SK-N-SH treated with all-trans-retinoic acid at 6 μM for 48 hours (cell line): ENCODE measurements around the gene SPATS2.

ENCODE experiments used
- ARNTL ChIP-seq: fragments of 450-650 bp; formaldehyde crosslinking; IDR thresholded peaks from 2 replicates; pipeline ENCODE4 v1.5.0; 2020; ENCODE audit warnings: low read depth, mild to moderate bottlenecking, moderate library complexity, borderline replicate concordance
- BACH2 ChIP-seq: fragments of 250-450 bp; sonication (Bioruptor Pico); IDR thresholded peaks from 2 replicates; pipeline ENCODE4 v1.9.0; 2021; ENCODE audit warnings: mild to moderate bottlenecking, borderline replicate concordance
- CSDC2 ChIP-seq: fragments of 250-450 bp; sonication (Bioruptor Pico); IDR thresholded peaks from 2 replicates; pipeline ENCODE4 v1.5.0; 2020; ENCODE audit warnings: mild to moderate bottlenecking, moderate library complexity
- ESRRG ChIP-seq: fragments of 250-450 bp; sonication (Bioruptor Pico); IDR thresholded peaks from 2 replicates; pipeline ENCODE4 v1.6.1; 2021; ENCODE audit warnings: mild to moderate bottlenecking
- GLIS3 ChIP-seq: fragments of 250-450 bp; sonication (Bioruptor Pico); IDR thresholded peaks from 2 replicates; pipeline ENCODE4 v1.5.0; 2020; ENCODE audit warnings: mild to moderate bottlenecking, moderate library complexity
- OSR1 ChIP-seq: fragments of 250-450 bp; sonication (Bioruptor Pico); IDR thresholded peaks from 2 replicates; pipeline ENCODE4 v1.8.0; 2022; ENCODE audit warnings: moderate library complexity, mild to moderate bottlenecking, inconsistent platforms
- SNAI2 ChIP-seq: fragments of 250-450 bp; sonication (Bioruptor Pico); IDR thresholded peaks from 2 replicates; pipeline ENCODE4 v1.5.0; 2020; ENCODE audit warnings: mild to moderate bottlenecking, moderate library complexity
- ZFP3 ChIP-seq: fragments of 250-450 bp; sonication (Bioruptor Pico); IDR thresholded peaks from 2 replicates; pipeline ENCODE4 v1.5.0; 2020; ENCODE audit warnings: mild to moderate bottlenecking, moderate library complexity
- TF ChIP-seq, protein P1 (sequence below): fragments of 250-450 bp; sonication (Bioruptor Pico); IDR thresholded peaks from 2 replicates; pipeline ENCODE4 v1.5.0; 2020; ENCODE audit warnings: mild to moderate bottlenecking, moderate library complexity
- TF ChIP-seq, protein P2 (sequence below): fragments of 250-450 bp; sonication (Bioruptor Pico); IDR thresholded peaks from 2 replicates; pipeline ENCODE4 v1.8.0; 2020; ENCODE audit warnings: mild to moderate bottlenecking, moderate library complexity, borderline replicate concordance
- TF ChIP-seq, protein P3 (sequence below): fragments of 250-450 bp; sonication (Bioruptor Pico); IDR thresholded peaks from 2 replicates; pipeline ENCODE4 v1.8.0; 2021; ENCODE audit warnings: low read depth, mild to moderate bottlenecking, moderate library complexity, borderline replicate concordance

DNA sequence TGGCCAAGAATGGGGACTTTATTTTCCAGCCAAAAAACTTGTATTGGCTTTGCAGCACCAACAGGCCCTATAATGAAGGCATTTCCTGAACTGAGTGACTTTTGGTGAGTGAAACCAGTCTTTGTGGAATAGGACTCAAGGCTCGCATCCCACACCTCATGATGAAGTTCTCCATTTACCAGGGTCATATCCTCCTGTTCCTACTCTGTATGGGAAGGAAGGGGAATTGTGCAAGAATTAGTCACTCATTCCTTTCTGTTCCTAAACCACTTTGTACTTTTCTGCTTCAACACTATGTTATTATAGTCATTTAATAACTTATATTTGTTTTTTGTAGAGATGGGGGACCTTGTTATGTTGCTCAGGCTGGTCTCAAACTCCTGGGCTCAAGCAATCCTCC is 2.3 kb upstream of the SPATS2 start:
- no peak for TF ChIP-seq BACH2 (CRISPR knock-in tag)
- TF ChIP-seq SNAI2 (CRISPR knock-in tag), result no peak
- no peak for TF ChIP-seq GLIS3 (CRISPR knock-in tag)
- no peak for TF ChIP-seq ZFP3 (CRISPR knock-in tag)
- TF ChIP-seq ARNTL (CRISPR knock-in tag), result no peak
- TF ChIP-seq OSR1 (CRISPR knock-in tag), result no peak
- no peak for TF ChIP-seq ESRRG (CRISPR knock-in tag)
- TF ChIP-seq, protein P1, sequence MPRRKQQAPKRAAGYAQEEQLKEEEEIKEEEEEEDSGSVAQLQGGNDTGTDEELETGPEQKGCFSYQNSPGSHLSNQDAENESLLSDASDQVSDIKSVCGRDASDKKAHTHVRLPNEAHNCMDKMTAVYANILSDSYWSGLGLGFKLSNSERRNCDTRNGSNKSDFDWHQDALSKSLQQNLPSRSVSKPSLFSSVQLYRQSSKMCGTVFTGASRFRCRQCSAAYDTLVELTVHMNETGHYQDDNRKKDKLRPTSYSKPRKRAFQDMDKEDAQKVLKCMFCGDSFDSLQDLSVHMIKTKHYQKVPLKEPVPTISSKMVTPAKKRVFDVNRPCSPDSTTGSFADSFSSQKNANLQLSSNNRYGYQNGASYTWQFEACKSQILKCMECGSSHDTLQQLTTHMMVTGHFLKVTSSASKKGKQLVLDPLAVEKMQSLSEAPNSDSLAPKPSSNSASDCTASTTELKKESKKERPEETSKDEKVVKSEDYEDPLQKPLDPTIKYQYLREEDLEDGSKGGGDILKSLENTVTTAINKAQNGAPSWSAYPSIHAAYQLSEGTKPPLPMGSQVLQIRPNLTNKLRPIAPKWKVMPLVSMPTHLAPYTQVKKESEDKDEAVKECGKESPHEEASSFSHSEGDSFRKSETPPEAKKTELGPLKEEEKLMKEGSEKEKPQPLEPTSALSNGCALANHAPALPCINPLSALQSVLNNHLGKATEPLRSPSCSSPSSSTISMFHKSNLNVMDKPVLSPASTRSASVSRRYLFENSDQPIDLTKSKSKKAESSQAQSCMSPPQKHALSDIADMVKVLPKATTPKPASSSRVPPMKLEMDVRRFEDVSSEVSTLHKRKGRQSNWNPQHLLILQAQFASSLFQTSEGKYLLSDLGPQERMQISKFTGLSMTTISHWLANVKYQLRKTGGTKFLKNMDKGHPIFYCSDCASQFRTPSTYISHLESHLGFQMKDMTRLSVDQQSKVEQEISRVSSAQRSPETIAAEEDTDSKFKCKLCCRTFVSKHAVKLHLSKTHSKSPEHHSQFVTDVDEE (CRISPR knock-in tag), result no peak
- TF ChIP-seq, protein P2, sequence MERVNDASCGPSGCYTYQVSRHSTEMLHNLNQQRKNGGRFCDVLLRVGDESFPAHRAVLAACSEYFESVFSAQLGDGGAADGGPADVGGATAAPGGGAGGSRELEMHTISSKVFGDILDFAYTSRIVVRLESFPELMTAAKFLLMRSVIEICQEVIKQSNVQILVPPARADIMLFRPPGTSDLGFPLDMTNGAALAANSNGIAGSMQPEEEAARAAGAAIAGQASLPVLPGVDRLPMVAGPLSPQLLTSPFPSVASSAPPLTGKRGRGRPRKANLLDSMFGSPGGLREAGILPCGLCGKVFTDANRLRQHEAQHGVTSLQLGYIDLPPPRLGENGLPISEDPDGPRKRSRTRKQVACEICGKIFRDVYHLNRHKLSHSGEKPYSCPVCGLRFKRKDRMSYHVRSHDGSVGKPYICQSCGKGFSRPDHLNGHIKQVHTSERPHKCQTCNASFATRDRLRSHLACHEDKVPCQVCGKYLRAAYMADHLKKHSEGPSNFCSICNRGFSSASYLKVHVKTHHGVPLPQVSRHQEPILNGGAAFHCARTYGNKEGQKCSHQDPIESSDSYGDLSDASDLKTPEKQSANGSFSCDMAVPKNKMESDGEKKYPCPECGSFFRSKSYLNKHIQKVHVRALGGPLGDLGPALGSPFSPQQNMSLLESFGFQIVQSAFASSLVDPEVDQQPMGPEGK, result no peak
- TF ChIP-seq CSDC2, result no peak
- TF ChIP-seq, protein P3, sequence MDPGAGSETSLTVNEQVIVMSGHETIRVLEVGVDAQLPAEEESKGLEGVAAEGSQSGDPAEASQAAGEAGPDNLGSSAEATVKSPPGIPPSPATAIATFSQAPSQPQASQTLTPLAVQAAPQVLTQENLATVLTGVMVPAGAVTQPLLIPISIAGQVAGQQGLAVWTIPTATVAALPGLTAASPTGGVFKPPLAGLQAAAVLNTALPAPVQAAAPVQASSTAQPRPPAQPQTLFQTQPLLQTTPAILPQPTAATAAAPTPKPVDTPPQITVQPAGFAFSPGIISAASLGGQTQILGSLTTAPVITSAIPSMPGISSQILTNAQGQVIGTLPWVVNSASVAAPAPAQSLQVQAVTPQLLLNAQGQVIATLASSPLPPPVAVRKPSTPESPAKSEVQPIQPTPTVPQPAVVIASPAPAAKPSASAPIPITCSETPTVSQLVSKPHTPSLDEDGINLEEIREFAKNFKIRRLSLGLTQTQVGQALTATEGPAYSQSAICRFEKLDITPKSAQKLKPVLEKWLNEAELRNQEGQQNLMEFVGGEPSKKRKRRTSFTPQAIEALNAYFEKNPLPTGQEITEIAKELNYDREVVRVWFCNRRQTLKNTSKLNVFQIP, result no peak
